GF-D8 (cell line): ENCODE measurements around the gene TCF4.

ENCODE experiments used
- DNase-seq: peaks from one replicate; lab custom pipeline; 2025; lab: John Stamatoyannopoulos, UW

Gene TCF4

GRCh38 chr18:55349685-55350084, 238.3 kb downstream of the TCF4 start:
- no peak for DNase-seq

- no peak for DNase-seq
These were observed 240.8 kb downstream of the TCF4 start for GRCh38 chr18:55346961-55347740.

- DNase-seq = no peak
These were observed 241.6 kb downstream of the TCF4 start for GRCh38 chr18:55346387-55346786.

GRCh38 chr18:55345103-55345950, 242.7 kb downstream of the TCF4 start:
- DNase-seq = no peak

GRCh38 chr18:55343396-55344073, 244.5 kb downstream of the TCF4 start:
- peak; percentile 17 for DNase-seq

- DNase-seq = no peak
These were observed 247.0 kb downstream of the TCF4 start for GRCh38 chr18:55340998-55341397.

- no peak for DNase-seq
These were observed 248.0 kb downstream of the TCF4 start for GRCh38 chr18:55339990-55340389.

- peak; percentile 75 for DNase-seq
These were observed 248.9 kb downstream of the TCF4 start for GRCh38 chr18:55338978-55339650.

- DNase-seq = no peak
These were observed 250.0 kb downstream of the TCF4 start for GRCh38 chr18:55337908-55338521.

- DNase-seq = no peak
These were observed 250.9 kb downstream of the TCF4 start for GRCh38 chr18:55337138-55337537.

- no peak for DNase-seq
These were observed 251.4 kb downstream of the TCF4 start for GRCh38 chr18:55336438-55337100.

GRCh38 chr18:55334875-55335274, 253.1 kb downstream of the TCF4 start:
- no peak for DNase-seq

GRCh38 chr18:55331301-55331700, 256.7 kb downstream of the TCF4 start:
- no peak for DNase-seq

GRCh38 chr18:55328301-55328700, 259.7 kb downstream of the TCF4 start:
- DNase-seq = peak; percentile 33

- DNase-seq = no peak
These were observed 260.5 kb downstream of the TCF4 start for GRCh38 chr18:55327454-55327853.

- no peak for DNase-seq
These were observed 261.9 kb downstream of the TCF4 start for GRCh38 chr18:55326134-55326533.

GRCh38 chr18:55324166-55324565, 263.8 kb downstream of the TCF4 start:
- no peak for DNase-seq

GRCh38 chr18:55323051-55323994, 264.7 kb downstream of the TCF4 start:
- no peak for DNase-seq

- peak; percentile 91 for DNase-seq
These were observed 265.7 kb downstream of the TCF4 start for GRCh38 chr18:55322178-55322735.
